ENCODE data around the gene BMP8B.
A peak's percentile ranks its signal among the peaks of the same experiment; 100 is the strongest.
"Not testable (repeated sequence)": the region's sequence is repeated elsewhere in the genome, so short reads cannot be mapped to it uniquely, and the experiment has no call there.

The BMP8B gene

GRCh38 chr1:39788758-39789570 is at the start of gene BMP8B:
BMP8B (minus strand) TSS chr1:39788865; CDS start chr1:39788485, 380 bp downstream.
- peak; percentile 53 for DNase-seq

- no peak for DNase-seq
Measured at GRCh38 chr1:39836595-39837110, 48.0 kb upstream of the BMP8B start.

- no peak for DNase-seq
Measured at GRCh38 chr1:39835935-39836594, 47.4 kb upstream of the BMP8B start.

- no peak for DNase-seq
Measured at GRCh38 chr1:39835110-39835509, 46.4 kb upstream of the BMP8B start.

- DNase-seq: no peak
Measured at GRCh38 chr1:39833621-39834385, 45.1 kb upstream of the BMP8B start.

- no peak for DNase-seq
Measured at GRCh38 chr1:39833121-39833520, 44.5 kb upstream of the BMP8B start.

- no peak for DNase-seq
Measured at GRCh38 chr1:39832294-39832693, 43.6 kb upstream of the BMP8B start.

GRCh38 chr1:39829791-39830533 is 41.3 kb upstream of the BMP8B start:
- no peak for DNase-seq

- DNase-seq: no peak
Measured at GRCh38 chr1:39828734-39829133, 40.1 kb upstream of the BMP8B start.

- not testable (repeated sequence) for DNase-seq
Measured at GRCh38 chr1:39828255-39828654, 39.6 kb upstream of the BMP8B start.

- no peak for DNase-seq
Measured at GRCh38 chr1:39827201-39827600, 38.5 kb upstream of the BMP8B start.

GRCh38 chr1:39826583-39826982 is 37.9 kb upstream of the BMP8B start:
- no peak for DNase-seq

GRCh38 chr1:39825432-39825941 is 36.8 kb upstream of the BMP8B start:
- DNase-seq: no peak

GRCh38 chr1:39823450-39823849 is 34.8 kb upstream of the BMP8B start:
- DNase-seq: not testable (repeated sequence)

- DNase-seq: no peak
Measured at GRCh38 chr1:39822146-39822545, 33.5 kb upstream of the BMP8B start.

GRCh38 chr1:39819091-39819812 is 30.6 kb upstream of the BMP8B start:
- no peak for DNase-seq

GRCh38 chr1:39818482-39818881 is 29.8 kb upstream of the BMP8B start:
- DNase-seq: no peak

- not testable (repeated sequence) for DNase-seq
Measured at GRCh38 chr1:39817091-39817932, 28.6 kb upstream of the BMP8B start.

- peak; percentile 28 for DNase-seq
Measured at GRCh38 chr1:39816415-39817090, 27.9 kb upstream of the BMP8B start.

GRCh38 chr1:39812913-39813312 is 24.2 kb upstream of the BMP8B start:
- DNase-seq: no peak

All from NK-92 treated with Interleukin-12 subunit alpha and Interleukin-12 subunit beta, amount 100 ng/mL, for 24 hours (cell line).